ENCODE results near the gene ACACB. TPM values are rescaled to one million over a fixed set of nuclear protein-coding genes. Genes with fewer than 3 reads are reported as not detected.

ACACB gene
- total RNA-seq, 1 experiment from 2014 or later: 8.2 TPM

- POLR2A ChIA-PET (ENCODE audit: low non-redundant PET): no interaction called here
- Histone ChIP-seq H3K4me1 (ENCODE audit: insufficient read depth, low read length, poor library complexity, severe bottlenecking) (no peaks in the 10 kb centered on the region), H3K27me3 (replicated peaks; ENCODE audit: insufficient read depth, low read depth, low read length, poor library complexity) (no peaks in the 10 kb centered on the region), H3K27ac (ENCODE audit: low read depth, low read length, poor library complexity, severe bottlenecking) (no peak overlapping the region), H3K4me3 (ENCODE audit: low read depth, low read length, poor library complexity, severe bottlenecking) (no peak overlapping the region), H3K36me3 (ENCODE audit: insufficient read depth, low read length, poor library complexity, severe bottlenecking) (no peaks in the 10 kb centered on the region), H3K9me3 (ENCODE audit: low read depth, low read length, poor library complexity, severe bottlenecking) (no peaks in the 10 kb centered on the region)
- BruUV-seq (replicated peaks): no TSS peak
- CTCF ChIA-PET: no interaction called here
- intact Hi-C loops (cut with micrococcal nuclease; ENCODE audit: unreplicated experiment): no loop called here
- DNase-seq (ENCODE audit: low spot score): no peak
- TF ChIP-seq EZH2 (IDR thresholded peaks at IDR 0.05; ENCODE audit: borderline replicate concordance, low read depth, low read length, poor library complexity, severe bottlenecking) (no peak), CTCF (conservative IDR thresholded peaks at IDR 0.05; ENCODE audit: low read depth, low read length) (no peak)
These were observed 9.4 kb downstream of the ACACB start for GRCh38 chr12:109125791-109126190.

- Histone ChIP-seq H3K36me3 (ENCODE audit: insufficient read depth, low read length, poor library complexity, severe bottlenecking) (no peaks in the 10 kb centered on the region), H3K4me1 (ENCODE audit: insufficient read depth, low read length, poor library complexity, severe bottlenecking) (no peaks in the 10 kb centered on the region), H3K27ac (ENCODE audit: low read depth, low read length, poor library complexity, severe bottlenecking) (no peak overlapping the region), H3K4me3 (ENCODE audit: low read depth, low read length, poor library complexity, severe bottlenecking) (no peak overlapping the region), H3K27me3 (replicated peaks; ENCODE audit: insufficient read depth, low read depth, low read length, poor library complexity) (no peaks in the 10 kb centered on the region), H3K9me3 (ENCODE audit: low read depth, low read length, poor library complexity, severe bottlenecking) (no peaks in the 10 kb centered on the region)
- intact Hi-C loops (cut with micrococcal nuclease; ENCODE audit: unreplicated experiment): no loop called here
- no TSS peak for BruUV-seq (replicated peaks)
- POLR2A ChIA-PET (ENCODE audit: low non-redundant PET): no interaction called here
- TF ChIP-seq EZH2 (IDR thresholded peaks at IDR 0.05; ENCODE audit: borderline replicate concordance, low read depth, low read length, poor library complexity, severe bottlenecking): no peak
- no peak for TF ChIP-seq CTCF (conservative IDR thresholded peaks at IDR 0.05; ENCODE audit: low read depth, low read length)
- DNase-seq (ENCODE audit: low spot score): no peak
- CTCF ChIA-PET: no interaction called here
These were observed 10.4 kb downstream of the ACACB start for GRCh38 chr12:109126784-109127183.

- Histone ChIP-seq H3K27me3 (replicated peaks; ENCODE audit: insufficient read depth, low read depth, low read length, poor library complexity) (no peaks in the 10 kb centered on the region), H3K27ac (ENCODE audit: low read depth, low read length, poor library complexity, severe bottlenecking) (no peak overlapping the region), H3K9me3 (ENCODE audit: low read depth, low read length, poor library complexity, severe bottlenecking) (no peaks in the 10 kb centered on the region), H3K4me3 (ENCODE audit: low read depth, low read length, poor library complexity, severe bottlenecking) (no peak overlapping the region), H3K4me1 (ENCODE audit: insufficient read depth, low read length, poor library complexity, severe bottlenecking) (no peaks in the 10 kb centered on the region), H3K36me3 (ENCODE audit: insufficient read depth, low read length, poor library complexity, severe bottlenecking) (no peaks in the 10 kb centered on the region)
- ChIA-PET POLR2A (ENCODE audit: low non-redundant PET) (no interaction called here), CTCF (no interaction called here)
- DNase-seq (ENCODE audit: low spot score): no peak
- TF ChIP-seq CTCF (conservative IDR thresholded peaks at IDR 0.05; ENCODE audit: low read depth, low read length) (no peak), EZH2 (IDR thresholded peaks at IDR 0.05; ENCODE audit: borderline replicate concordance, low read depth, low read length, poor library complexity, severe bottlenecking) (no peak)
- intact Hi-C loops (cut with micrococcal nuclease; ENCODE audit: unreplicated experiment): no loop called here
- BruUV-seq (replicated peaks): no TSS peak
These were observed 11.3 kb downstream of the ACACB start for GRCh38 chr12:109127533-109128242.

Data from A673 (cell line).